GM19025 (cell line): Measurements from ENCODE around the gene RASGRF2.

ENCODE experiments used
- ATAC-seq: cut with Tn5 transposase; IDR thresholded peaks from one replicate; pipeline ENCODE4 v1.9.1; 2021; ENCODE audit warnings: mild to moderate bottlenecking, low read depth, moderate library complexity; ENCODE audit not compliant: unreplicated experiment

Gene RASGRF2

DNA sequence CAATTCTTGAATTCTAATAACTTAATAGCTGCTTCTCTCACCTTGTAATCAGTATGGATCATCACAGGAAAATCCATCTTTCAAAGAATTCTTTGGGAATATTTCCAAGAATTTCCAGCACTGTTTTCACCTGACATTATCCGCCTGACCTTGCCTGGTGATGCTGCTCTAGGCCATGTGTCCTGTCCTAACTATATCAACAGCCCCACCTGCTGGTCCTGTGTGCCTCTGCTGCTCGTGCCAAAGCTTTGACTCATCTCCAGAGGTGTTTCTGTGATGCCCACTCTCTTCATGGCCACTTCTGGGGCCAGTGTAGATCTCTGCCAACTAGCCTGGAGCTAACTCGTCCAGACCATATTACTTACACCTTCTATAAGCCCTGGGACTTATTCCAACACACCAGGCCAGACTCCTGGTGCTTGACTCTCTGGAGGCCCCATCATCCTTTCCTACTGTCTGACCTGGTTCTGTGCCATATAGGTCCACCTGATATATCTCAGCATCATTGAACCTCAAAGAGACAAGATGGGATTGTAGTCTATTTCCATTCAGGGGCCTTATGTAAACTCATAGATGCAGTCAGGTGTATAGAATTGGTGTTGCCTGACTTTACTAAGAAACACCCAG is 205.4 kb downstream of the RASGRF2 start:
- ATAC-seq: peak; percentile 69

DNA sequence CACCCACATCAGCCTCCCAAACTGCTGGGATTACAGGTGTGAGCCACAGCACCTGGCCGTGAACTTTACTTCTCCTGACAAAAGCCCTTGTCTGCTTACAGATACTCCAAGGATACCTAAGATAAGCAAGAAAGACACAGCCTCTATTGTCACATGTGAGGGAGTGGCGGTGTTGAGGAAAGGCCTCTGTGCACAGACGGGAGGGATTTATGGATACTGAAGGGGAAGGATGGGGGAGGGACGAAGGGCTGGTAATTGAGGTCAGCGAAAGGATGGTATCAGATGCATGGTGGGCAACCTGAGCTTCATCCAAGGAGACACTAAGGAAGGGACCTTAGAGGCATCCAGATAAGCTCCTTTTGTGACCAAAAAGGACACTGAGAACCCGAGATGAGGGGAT is 206.3 kb downstream of the RASGRF2 start:
- ATAC-seq: no peak

DNA sequence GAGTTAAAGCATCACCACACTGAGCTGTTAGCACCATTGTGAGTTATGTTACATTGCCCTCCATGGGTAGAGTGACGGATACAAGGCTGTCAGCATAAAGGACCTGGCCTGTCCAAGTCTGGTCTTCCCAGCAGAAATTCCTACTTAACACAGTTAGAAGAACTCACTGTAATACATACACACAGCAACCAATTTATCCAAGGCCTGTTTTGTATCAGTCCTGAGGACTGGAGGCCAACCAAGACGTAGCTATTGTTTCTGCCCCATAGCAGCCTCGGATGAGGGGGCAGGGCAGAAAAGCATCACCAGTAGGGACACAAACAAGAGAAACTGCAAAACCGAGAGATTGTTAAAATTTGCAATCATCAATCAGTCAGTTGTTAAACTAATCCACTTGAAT is 206.9 kb downstream of the RASGRF2 start:
- no peak for ATAC-seq

DNA sequence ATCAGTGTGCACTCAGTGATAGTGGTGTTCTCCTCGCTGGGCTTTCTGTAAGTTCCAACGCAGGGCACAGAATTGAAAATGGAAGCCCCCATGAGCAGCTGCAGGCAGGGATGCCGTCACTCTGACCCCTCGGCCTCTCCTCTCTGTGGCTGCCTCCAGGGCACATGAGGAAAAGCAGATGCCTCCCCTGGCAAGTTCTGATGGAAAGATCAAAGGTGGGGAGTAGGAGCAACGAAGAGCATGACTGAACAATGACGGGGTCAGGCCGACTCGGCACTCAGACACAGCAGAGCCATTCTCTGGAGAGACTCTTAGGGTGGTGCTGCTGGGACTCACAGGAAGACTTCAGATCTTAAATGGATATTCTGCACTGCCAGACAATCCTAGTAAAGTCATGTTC is 207.4 kb downstream of the RASGRF2 start:
- ATAC-seq: no peak

DNA sequence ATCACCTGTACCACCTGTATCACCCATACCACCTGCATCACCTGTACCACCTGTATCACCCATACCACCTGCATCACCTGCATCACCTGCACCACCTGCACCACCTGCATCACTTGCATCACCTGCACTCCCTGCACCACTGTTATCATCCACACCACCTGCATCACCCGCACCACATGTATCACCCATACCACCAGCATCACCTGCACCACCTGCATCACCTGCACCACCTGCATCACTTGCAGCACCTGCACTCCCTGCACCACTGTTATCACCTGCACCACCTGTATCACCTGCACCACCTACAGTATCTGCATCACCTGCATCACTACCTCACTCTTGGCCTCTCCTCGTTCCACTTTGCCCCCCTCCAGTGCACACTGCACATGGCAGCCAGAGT is 209.8 kb downstream of the RASGRF2 start:
- ATAC-seq: no peak

DNA sequence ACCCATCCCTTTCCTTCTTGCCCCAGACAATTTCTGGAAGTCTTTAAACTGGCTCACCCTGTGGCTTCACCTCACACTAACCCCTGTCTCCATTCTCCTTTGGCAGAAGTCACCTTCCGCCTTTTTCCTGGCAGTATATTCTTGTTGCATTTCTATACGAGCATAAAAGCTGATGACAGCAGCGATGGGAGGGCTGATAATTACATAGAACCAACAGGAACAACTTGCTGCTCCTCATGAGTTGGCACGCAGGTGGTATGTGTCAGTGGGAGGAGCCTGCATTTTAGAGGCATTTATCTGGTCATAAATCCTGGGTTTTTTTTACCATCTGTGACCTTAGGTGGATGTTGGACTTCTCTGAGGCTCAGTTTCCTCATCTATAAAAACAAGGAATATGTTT is 211.6 kb downstream of the RASGRF2 start:
- no peak for ATAC-seq

DNA sequence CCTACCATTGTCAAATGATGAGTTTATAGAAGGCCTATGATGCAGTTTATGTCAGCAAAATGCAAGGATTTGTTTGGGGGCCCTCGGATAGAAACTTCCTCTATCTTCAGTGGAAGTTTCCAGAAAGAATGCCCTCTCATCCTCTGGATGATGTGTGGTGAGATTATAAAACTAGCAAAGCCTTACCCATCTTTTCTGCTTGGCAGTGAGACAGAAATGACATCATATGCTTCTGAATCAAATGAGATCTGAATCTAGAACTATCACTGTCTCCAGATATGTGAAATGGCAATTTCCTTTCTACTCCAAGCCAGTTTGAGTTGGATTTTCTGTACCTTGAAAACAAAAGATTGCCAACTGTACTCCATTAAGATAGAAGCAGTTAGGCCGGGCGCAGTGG is 212.5 kb downstream of the RASGRF2 start:
- ATAC-seq: no peak

DNA sequence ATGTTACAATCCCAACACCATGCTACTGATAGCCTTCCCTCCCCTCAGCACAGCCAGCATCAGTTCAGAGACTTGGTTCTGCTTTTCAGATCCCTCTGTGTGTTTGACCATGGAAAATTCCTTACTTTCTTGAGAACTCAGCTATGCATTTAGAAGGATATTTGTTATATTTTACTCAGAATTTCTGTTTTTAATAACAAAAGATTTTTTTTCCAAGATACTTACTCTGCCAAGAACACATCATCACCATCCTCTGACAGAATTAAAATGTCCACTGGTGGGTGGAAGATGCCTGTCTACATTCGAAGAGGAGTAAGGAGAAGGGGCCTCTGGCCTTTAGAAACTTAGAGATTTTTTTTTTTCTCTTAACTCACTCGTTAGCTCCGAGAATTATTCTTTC is 216.9 kb downstream of the RASGRF2 start:
- ATAC-seq: no peak

DNA sequence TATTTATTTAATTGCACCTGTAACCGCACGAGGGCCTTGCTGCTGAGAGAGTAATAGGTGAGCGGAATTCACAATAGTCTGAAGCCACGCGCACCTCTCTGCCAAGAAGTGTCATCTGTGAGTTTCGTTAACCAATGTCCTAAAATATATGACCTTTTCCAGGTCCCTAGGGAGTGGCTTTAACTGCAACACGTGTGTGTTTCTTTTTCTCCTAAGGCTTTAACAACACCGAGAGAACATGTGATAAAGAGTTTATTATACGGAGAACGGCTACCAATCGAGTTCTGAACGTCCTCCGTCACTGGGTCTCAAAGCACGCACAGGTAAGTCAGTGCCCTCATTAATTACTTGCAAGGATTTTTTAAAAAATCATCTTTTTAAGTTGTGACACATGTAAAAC is 219.8 kb downstream of the RASGRF2 start:
- ATAC-seq: no peak

DNA sequence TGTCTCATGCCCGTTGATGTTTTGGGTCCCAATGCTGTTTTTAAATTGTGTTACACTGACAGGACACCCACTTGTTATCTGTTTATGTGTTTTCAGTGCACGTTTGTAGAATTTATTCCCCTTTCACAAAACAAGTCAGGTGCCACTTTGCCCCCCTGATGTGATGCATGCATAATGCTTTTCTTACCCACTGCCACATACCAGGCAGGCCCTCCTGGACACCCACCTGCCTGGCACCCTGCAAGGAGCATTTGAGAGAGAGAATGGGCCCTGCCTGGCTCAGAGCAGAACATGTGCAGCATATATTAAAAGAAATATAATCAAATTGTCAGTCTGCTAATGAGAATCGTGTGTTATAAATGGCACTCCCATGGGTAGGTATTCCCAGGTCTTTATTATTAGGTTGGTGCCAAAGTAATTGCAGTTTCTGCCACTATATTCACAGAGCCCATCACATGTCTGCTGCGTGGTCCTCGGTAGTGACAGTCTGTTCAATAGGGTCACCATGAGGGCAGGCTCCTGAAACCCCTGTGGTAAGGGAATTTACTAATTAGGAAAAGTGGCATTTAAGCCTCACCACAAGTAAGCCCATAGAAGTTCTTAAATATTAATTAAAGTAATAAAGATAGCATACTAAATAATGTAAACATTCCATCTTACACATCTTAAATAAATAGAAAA is 220.8 kb downstream of the RASGRF2 start:
- no peak for ATAC-seq

DNA sequence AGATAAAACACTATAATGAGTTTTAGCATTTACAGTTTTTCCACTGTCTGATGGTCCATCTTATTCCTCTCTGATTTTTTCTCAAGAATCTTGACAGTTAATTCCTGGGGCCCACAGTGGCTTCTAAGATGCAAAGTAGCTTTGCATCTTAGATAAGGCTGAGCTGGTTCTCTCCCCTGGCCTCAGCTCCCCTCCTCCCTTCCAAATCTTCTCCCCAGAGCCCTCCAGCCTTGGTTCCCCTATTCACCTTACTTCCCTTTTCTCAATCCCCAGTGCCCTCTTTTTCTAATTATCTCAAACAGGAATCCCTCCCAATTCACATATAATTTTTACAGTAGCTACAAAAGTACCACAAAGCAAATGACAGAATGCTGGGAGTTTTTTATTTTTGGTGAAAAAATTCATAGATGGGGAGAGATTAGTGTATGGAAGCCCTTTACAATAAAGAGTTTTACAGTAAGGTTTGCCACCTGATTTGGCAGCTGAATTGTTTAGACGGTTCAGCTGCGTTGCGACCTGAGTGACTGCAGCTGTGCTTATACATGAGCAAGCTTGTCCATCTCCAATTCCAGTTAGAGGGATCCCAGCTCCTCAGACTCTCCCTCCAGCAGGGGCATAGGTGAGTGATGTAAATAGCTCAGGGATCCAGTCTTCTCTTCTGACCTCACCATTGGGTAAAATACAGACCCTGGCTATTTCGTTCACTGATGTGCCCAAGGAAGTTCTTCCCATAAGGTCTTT is 221.6 kb downstream of the RASGRF2 start:
- ATAC-seq: no peak

DNA sequence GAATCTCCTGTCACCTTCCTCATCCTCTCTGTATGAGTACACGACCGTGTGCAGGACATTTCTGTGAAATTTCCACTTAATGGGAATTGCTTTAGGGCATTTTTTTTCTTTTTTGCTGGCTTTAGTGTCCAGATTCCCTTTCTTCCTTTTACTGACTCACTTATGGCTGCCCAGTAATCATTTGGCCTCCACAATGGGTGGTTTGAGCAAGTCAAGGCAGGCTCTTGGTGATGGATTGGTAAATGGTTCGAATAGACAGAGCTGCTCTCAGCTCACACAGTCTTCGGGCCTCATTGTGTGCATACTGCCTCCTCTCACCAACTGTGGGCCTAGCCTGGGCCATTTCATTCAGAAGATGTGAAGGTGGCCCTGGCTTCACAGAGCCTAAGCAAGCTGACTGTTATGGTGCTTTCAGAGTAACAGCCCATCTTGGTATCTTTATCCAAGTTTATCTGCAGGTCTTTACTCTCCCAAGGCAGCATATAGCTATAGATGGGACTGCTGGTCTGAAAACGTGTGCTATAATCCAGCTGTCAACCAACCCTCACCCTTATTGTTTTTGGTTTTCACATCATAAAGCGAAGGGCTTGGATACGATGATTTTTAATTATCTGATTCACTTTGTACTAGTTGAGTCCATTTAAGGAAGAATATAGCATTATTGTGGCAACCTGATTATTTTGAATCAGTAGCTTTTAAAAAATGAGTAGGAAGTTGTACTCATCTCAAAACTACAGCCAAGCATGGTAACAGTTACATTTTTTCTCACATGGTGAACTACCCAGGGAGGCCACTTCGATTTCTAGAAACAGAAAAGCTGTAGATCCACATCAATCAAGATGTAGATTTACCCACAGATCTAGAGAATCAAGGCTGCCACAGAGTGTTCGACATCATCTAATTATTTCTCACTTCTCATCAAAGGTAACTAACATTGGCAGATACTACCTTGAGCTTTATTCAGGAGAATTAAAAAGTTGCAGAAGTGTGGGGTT is 222.5 kb downstream of the RASGRF2 start:
- no peak for ATAC-seq

DNA sequence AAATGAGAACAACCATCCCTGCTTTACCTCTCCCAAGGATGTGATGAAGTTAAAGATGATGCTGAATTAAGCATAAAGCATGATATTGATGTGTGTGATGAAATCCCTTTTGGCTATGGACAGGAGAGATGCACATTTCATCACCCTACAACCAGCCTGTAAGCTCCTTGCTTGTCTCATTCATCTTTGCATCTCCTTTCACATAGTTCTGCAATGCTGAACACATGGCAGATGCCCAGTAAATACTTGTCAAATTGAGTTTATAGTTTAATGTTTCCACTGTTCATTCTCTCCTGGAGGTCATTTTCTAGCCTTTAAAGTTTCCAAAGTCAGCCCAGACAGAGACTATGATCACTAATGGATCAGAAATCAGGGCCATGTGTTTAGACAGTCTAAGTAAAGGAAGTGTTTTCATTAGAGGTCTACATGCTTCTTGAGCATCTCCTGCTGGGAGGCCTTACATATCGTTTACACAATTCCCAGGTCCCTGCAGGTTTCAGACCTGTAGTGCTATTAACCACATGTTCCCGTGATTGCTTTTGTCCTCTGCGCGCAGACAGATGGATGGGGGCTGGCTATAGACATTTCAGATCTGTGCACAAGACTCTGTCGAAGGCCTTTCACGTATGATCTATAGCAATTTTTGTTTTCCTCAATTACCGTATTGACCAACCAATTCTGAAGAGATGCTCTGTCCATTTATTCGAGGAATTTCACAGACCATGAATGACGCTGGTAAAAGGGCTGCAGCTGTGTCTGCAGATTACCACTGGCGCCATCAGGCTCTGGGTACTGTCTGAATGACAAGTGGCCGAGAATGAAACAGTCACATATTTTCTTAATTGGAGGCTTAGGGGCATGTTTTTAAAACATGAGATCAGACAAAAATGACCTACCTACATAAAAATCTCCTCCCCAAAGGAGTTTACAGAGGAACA is 223.9 kb downstream of the RASGRF2 start:
- no peak for ATAC-seq

DNA sequence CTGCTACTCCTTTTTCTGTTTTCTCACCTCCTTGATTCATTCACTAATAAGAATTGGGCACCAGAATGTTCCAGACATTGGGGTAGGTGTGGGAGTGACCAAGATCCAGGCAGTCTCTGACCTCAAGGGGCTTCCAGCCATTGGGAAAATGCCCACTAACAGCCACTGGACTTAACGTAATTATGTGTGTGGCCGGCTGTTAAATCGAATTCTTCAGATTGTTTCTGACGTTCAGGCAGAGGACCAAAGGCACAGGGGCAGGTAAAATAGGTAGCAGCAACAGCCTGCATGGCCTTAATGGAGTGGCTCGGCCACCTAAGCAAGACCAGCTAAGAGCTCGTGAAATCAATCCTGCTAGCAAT is 224.6 kb downstream of the RASGRF2 start:
- ATAC-seq: no peak

DNA sequence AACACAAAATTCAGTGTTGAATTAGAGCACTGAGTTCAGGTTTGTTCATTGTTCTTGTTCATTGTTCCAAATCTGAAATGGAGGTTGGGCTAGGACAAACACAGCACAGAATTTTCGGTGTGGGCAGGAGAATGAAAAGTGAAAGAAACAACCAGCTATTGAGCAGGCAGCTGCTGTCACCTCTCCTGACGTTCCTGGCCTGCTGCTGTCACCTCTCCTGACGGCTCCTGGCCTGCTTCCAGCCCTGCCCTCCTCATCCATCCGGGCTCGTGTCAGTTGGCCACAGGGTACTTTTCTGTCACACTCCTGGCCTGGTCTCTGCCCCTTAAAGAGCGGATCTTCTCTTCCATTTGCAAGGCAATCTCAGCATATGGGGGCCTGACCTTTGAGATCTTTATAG is 227.7 kb downstream of the RASGRF2 start:
- no peak for ATAC-seq

DNA sequence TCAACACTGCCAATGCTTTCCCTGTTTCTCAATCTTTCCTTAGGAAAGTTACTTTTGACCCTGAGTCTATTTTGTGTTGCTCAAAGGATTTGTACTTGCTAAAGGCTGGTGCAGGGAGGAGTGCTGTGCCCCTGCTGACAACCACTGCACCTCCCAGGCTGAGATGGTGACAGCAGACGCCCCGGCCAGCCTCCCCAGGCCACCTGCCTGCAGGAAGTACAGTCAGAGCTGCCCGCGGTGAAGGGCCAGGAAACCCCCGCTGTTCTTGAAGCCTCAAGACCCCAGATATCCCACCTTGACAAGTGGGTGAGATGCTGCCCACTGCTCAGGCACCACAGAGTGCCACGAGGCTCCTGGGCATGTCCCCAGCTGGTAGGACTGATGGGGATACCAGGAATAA is 228.8 kb downstream of the RASGRF2 start:
- no peak for ATAC-seq

DNA sequence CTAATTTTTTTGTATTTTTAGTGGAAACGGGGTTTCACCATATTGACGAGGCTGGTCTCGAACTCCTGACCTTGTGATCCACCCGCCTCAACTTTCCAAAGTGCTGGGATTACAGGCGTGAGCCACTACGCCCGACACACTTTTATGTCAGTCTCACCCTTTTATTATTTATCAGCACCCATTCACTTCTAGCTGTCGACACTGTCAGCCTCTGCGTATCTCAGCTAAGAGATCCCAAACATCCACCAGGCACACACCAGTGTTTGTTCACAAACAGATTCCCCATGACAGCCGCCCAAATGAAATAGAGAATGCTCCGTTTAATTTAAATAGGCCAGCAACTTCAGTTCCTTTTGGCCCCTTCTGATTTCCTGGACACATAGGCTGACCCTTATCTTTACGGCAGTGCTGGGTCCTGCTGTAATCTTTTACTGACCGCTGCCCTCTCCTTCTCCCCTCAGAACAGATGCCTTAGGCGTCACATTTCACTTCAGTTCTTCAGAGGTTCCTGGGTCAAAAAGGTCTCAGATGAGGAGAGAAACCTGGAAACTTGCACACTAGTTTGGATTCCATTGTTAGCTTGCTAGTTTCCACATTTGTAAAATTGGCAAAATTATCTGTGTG is 229.8 kb downstream of the RASGRF2 start:
- no peak for ATAC-seq

DNA sequence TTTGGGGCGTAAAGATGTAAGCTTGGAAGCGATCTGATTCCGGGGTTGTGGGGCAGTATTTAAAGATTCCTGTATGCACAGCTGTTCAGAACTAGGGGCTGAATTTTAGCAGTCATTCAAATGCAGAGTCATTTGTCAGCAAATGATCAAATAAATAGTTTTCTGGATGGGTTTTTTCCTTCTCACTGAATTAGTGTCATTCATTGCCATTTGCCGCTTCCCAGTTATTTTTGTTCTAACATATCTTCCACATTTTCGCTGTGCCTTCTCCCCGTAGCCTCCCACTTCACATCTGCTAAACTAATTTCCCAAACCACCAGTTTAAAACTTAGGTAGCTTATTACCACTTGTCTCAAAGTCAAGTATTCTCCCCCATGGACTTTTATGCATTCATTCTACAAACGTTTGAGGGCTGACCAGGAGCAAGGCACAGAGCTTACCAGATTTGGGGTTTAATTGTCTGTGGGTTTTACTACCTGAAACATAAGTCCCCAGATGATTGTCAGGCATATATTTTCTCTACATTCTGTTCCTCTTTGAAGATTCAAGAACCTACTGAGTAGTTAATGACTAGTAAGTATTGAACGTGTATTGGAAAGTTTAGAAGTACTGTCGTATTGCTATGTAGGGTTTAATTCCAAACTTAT is 231.7 kb downstream of the RASGRF2 start:
- no peak for ATAC-seq

DNA sequence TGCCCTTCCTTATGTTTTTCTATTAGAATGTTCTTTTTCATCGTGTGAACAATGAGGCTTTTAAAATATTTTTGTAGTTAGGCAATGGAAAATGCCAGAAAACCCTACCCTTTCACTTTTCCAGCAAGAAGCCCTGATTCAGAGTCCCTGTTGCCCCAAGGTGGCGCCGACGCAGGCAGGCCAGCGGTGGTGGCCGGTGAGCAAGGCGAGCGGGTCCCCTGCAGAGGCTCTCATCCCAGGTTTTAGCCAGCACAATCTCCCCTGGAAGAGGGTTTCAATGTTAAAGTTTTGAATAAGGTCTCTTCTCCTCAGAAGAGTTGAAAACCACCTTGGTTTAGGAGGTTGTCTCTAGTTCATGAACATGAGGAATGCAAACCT is 232.2 kb downstream of the RASGRF2 start:
- no peak for ATAC-seq
